ENCODE data around the gene IL36G.

IL36G gene

DNA sequence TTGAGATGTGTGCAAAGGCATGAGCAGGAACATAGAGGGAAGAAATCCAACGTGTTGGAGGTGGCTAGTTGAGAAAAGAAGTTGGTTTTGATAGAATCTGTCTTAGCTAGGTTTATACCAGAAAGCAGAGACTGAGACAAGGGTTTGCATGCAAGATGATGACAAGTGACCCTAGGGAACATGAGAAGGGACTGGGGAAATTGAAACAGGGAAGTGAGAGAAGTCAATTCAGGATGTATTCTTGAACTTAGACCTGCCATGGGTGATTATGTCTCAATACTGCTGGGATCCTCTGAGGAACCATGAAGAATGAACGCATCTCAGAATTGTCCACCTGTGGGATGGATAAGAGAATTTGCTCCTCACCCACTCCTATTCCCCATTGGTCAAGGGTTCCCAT lies 47.9 kb downstream of the IL36G start:
- peak; percentile 56 to 80 (median 76) for DNase-seq

DNA sequence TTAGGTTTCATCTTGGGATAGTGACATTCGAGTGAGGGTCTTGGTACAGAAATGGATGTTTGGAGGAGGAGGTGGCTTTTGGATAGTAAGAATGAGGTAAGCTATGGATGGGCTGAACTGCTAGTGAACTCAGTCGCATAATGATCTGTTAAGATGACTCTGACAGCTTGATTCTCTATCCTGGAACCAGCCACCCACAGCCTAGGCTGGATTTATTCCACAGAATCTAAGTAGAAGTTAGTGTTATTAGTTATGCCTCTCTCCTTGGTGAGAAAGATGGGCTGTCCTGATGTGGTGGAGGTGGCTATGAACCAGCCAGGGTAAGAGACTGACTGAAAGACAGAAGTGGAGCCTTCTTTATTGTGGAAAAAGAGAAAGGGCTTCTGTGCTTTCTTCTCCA lies 49.9 kb downstream of the IL36G start:
- no peak for DNase-seq

DNA sequence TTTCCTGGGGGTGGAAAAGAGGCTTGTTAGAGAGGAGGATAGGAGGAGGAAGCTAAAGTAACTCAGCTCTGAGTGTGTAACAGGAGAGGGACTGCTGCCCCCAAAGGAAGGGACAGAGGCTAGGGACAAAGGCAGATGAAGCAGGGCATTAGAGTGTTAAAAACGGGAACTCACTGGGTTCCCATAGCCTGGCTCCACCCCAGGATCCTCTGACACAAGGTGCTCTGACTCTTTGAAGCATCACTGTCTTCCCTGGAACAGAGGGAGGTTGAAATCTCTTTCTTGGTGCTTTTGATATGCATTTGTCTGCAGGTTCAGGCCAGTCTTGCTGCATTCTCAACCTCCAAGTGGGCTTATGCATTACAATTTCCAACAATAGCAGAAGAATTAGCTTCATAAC lies 50.3 kb downstream of the IL36G start:
- DNase-seq = peak in 2 of 3 donors; percentile 32 to 33

DNA sequence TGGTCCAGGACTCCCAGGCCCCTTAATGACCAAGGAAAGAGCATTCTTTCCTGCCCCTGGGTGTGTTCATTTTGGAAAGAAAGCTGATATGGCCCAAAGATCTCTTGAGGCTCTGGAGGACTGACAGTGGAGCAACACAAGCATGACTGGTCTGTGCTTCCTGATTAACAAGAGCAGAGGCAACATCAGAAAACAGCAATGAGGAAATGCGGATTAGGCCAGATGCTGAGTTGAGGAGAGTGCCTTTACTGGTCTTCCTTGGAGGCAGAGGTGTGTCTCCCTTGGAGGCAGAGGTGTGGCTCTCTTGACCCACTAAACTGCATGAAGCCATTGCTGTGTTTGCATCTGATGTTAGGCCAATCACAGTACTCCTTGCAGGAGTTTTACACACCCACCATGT lies 54.9 kb downstream of the IL36G start:
- DNase-seq = peak in 1 of 3 donors; percentile 24

DNA sequence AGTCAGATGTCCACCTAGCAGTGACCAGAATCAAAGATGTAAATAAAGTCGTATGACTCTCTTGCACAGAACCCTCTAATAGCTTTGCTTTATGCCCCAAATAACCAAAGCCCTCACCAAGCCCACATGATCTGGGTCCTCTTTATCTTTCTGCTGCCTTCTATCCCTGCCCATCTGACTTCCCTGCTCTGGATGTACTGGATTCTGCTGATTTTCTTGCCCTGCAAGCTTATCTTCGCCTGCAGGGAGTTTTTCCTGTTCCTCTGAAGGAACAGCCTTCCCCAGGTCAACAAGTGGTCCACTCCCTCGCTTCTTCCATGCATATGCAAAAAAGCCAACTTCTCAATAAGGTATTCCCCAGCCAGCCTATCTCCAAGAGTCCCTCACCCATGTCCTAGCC lies 56.2 kb downstream of the IL36G start:
- no peak for DNase-seq

Data from suppressor macrophage treated with lipopolysaccharide for 1 hour (primary cell).